GM18505 (cell line): ENCODE measurements around the gene SPTLC2.
A peak's percentile ranks its signal among the peaks of the same experiment; 100 is the strongest.
"Not testable (repeated sequence)": the region's sequence is repeated elsewhere in the genome, so short reads cannot be mapped to it uniquely, and the experiment has no call there.

ENCODE experiments used
- ATAC-seq: cut with Tn5 transposase; IDR thresholded peaks from one replicate; pipeline ENCODE4 v1.9.1; 2021; ENCODE audit not compliant: unreplicated experiment
- POLR2A ChIP-seq: IDR thresholded peaks from 4 replicates; pipeline ENCODE4 v1.6.1; 2011; ENCODE audit warnings: borderline replicate concordance; ENCODE audit not compliant: insufficient read depth, insufficient read length; ENCODE audit errors: extremely low read depth

Gene SPTLC2

DNA sequence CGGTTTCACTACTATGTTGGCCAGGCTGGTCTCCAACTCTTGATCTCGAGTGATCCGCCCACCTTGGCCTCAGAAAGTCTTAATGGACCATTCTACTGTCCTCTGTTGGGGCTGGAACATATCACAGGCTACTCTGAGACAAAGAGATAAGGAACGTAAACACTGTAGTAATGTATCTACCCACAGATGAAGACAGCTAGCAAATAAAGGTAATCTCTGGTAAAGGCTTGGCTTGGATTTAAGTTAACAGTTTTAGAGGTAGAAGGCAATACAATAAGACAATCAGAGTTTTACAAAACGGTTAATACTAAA, 73.2 kb downstream of the SPTLC2 start:
- no peak for TF ChIP-seq POLR2A
- no peak for ATAC-seq

- peak; percentile 23 for ATAC-seq
- TF ChIP-seq POLR2A: no peak
These were observed 73.8 kb downstream of the SPTLC2 start for GRCh38 chr14:77542421-77543239.

DNA sequence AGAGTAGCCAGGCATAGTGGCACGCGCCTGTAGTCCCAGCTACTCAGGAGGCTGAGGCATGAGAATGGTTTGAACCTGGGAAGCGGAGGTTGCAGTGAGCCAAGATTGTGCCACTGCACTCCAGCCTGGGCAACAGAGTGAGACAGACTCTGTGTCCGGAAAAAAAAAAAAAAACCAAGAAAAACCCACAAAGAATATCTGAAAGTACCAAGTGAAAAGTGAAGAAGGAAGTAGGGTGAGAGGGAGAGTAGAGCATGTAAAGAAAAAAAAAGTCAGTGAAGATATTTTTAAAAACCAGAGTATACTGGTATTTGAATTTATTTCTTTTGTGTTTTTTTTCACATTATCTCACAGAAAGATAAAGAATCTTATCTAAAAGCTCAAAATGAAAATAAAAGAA, 74.5 kb downstream of the SPTLC2 start:
- ATAC-seq: peak; percentile 55
- TF ChIP-seq POLR2A: no peak

GRCh38 chr14:77536951-77537350, 79.5 kb downstream of the SPTLC2 start:
- ATAC-seq: not testable (repeated sequence)

GRCh38 chr14:77531071-77531470, 85.4 kb downstream of the SPTLC2 start:
- TF ChIP-seq POLR2A: no peak
- ATAC-seq: no peak

DNA sequence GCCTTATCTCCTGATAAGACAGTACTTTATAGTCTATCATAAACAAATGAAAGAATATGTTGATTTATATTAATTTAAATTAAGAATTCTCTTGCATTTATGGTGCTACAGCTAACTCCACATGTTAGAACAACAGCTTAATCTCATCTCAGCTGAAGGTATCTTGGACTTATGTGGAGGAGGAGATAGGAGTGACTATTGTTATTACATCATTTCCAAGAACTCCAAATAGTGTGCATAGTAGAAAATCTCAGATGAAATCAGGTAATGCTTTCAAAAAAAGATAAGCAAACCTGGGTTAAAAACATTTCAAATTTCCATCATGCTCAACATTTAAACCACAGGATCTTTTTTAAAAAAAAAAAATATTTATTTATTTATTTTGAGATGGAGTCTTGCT, 86.5 kb downstream of the SPTLC2 start:
- no peak for ATAC-seq
- TF ChIP-seq POLR2A: no peak

- no peak for ATAC-seq
- TF ChIP-seq POLR2A: no peak
These were observed 87.2 kb downstream of the SPTLC2 start for GRCh38 chr14:77529213-77529612.

- not testable (repeated sequence) for ATAC-seq
These were observed 87.7 kb downstream of the SPTLC2 start for GRCh38 chr14:77528701-77529100.

GRCh38 chr14:77526266-77526665, 90.2 kb downstream of the SPTLC2 start:
- ATAC-seq: no peak

DNA sequence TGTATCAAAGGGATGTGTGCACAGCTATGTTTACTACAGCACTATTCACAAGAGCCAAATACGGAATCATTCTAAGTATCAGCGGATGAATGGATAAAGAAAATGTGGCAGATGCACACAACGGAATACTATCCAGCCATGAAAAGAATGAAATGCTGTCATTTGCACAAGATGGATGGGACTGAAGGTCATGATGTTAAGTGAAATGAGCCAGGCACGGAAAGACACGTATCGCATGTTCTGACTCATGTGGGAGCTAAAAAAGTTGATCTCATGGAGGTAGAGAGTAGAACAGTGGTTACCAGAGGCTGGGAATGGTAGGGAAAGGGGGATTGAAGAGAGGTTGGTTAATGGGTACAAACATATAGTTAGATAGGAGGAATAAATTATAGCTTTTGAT, 91.9 kb downstream of the SPTLC2 start:
- no peak for TF ChIP-seq POLR2A
- ATAC-seq: no peak

More at GRCh38 chr14:77526266-77526665, 90.2 kb downstream of the SPTLC2 start:
- TF ChIP-seq POLR2A: no peak

- no peak for TF ChIP-seq POLR2A
- no peak for ATAC-seq
These were observed 93.3 kb downstream of the SPTLC2 start for GRCh38 chr14:77523109-77523508.

GRCh38 chr14:77520555-77520954, 95.9 kb downstream of the SPTLC2 start:
- no peak for ATAC-seq
- TF ChIP-seq POLR2A: no peak

DNA sequence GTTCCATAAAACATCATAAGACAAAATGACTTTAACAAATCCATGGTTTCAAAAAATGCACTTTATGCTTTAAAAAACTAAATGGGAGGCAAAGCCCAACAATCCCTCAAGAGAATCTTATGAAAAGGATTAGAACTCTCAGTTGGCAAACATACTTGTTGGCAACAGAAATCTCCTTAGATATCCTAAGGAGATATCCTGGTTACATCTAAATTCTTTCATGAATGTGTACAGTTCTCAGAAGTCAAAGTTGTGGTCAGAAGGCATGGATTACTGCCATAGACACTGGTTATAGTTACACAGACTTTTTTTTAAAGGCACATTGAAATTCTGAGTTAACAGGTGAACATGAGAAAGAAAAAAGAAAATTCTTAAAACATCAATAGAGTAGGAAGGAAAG, 100.3 kb downstream of the SPTLC2 start:
- ATAC-seq: no peak
- no peak for TF ChIP-seq POLR2A

GRCh38 chr14:77511486-77512162, 104.8 kb downstream of the SPTLC2 start:
- TF ChIP-seq POLR2A: no peak
- ATAC-seq: no peak
